HG02798 (cell line): ENCODE results near the gene CATSPERE.
"Not testable (repeated sequence)": the region's sequence is repeated elsewhere in the genome, so short reads cannot be mapped to it uniquely, and the experiment has no call there.

ENCODE experiments used
- ATAC-seq: cut with Tn5 transposase; IDR thresholded peaks from one replicate; pipeline ENCODE4 v1.9.1; 2021; ENCODE audit warnings: mild to moderate bottlenecking; ENCODE audit not compliant: unreplicated experiment, poor library complexity

CATSPERE gene

DNA sequence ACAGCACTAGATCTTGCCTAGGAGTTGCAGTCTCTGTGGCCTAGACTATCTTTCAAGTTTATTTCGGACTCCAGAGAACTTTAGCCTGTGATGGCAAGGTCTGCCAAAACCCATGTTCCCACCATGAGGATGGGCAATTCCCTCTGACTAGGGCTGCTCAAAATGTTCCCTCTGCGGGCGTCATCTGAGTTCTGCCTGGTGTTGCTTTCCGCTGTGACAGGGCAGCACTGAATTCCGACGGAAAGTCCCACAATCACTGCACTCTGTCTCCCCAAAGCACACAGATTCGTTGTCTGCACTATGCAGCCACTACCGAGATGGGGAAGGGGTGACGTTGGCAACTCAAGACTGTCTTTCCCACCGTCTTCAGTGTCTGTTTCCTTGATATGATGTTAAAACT, 75.2 kb downstream of the CATSPERE start:
- no peak for ATAC-seq

DNA sequence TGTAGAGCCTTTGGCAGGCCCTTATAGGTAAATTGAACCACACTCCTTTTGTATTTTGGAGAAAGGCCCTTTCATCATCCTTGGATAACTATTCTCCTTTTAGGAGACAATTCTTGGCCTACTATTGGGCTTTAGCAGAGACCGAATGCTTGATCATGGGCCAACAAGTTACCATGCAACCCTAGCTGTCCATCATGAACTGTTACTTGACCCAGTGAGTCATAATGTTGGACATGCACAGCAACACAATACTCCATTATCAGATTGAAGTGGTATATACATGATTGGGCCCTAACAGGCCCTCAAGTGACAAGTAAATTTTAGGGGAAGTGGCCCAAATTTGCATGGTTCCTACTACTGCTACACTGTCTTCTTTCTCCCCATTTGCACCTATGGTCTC, 84.4 kb downstream of the CATSPERE start:
- ATAC-seq, result no peak

DNA sequence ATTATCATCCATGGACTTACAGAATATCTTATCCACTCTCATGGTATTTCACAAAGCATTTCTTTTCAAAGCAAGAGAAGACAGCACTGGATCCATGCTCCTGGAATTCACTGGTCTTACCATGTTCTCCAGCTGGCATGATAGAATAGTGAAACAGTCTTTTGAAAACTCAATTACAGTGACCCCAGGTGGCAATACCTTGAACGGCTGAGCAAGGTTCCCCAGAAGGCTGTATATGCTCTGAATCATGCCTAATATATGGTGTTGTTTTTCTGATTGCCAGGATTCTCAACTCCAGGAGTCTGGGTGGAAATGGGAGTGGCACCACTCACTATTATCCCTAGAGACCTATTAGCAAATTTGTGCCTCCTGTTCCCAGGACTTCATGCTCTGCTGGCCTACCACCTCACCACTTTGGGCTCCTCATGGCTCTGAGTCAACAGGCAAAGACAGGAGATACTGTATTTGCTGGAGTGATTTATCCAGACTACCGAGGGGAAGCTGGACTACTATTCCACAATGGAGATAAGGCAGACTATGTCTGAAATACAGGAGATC, 87.6 kb downstream of the CATSPERE start:
- no peak for ATAC-seq

DNA sequence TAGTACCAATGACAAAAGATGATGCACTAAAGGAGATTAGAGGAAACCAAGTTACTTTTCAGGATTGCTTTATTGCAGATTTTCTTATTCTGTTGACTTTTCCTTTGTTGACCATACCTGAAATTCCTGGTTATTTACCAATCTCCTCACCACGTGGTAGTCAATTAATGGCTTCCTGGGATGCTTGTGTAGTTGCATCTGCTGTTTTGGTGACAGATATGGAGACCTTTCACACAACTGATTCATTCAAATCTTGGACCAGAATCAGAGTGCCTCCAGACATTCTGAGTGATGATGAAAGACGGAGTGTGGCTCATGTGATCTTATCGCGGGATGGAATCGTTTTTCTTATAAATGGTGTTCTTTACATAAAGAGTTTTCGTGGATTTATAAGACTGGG, 91.3 kb downstream of the CATSPERE start:
- ATAC-seq, result no peak

DNA sequence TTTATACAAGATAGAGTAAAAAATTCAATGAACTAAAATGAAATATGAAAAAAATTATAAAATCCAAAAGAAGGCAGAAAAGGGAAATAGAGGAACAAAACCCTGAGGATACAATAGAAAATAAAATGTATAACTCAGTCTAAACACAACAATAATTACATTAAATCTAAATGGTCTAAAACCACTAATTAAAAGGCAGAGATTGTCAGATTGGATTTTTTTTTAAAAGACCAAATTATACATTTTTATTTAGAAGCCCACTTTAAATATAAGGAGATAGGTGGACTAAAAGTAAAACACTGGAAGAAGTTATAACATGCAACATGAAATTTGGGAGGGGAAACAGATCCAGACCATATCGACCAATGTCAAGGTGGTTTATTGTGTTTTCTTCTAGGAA, 95.2 kb downstream of the CATSPERE start:
- no peak for ATAC-seq

DNA sequence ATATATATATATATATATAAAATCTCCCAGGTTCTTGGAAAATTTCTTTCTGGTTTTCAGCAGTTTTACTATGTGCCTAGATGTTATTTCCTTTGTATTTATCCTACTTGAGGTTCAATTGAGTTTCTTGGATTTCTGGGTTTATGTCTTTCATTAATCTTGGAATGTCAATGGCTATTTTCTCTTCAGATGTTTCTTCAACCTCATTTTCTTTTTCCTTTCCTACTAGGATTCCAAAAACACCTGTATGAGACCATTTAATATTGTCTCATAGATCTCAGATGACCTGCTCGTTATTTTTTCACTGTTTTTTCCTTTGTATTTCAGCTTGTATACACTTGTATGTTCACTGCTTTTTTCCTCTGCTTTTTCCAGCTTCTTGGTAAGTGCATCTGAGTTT, 96.5 kb downstream of the CATSPERE start:
- no peak for ATAC-seq

DNA sequence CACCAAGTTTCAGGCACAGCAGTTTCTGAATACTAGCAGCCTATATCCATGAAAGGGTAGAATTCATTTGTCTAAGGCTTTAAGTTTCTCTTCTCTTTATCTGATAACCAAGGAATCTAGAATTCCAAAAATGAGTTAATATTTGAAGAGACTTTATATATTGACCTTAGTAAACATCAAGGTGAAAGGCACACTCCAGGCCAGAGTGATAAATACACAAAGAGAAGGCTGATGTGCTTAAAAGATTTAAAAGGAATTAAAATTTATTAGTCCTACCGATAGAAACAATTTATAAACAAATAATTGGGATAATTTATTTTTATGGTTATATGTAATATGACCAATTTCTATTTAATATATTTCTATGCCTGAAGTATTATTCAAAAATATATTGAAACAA, 98.5 kb downstream of the CATSPERE start:
- ATAC-seq, result no peak

DNA sequence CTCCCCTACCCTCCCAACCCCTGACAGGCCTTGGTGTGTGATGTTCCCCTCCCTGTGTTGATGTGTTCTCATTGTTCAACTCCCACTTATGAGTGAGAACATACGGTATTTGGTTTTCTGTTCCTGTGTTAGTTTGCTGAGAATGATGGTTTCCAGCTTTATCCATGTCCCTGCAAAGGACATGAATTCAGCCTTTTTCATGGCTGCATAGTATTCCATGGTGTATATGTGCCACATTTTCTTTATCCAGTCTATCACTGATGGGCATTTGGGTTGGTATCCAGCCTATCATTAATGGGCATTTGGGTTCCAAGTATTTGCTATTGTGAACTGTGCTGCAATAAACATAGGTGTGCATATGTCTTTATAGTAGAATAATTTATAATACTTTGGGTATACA, 101.8 kb downstream of the CATSPERE start:
- ATAC-seq, result not testable (repeated sequence)

DNA sequence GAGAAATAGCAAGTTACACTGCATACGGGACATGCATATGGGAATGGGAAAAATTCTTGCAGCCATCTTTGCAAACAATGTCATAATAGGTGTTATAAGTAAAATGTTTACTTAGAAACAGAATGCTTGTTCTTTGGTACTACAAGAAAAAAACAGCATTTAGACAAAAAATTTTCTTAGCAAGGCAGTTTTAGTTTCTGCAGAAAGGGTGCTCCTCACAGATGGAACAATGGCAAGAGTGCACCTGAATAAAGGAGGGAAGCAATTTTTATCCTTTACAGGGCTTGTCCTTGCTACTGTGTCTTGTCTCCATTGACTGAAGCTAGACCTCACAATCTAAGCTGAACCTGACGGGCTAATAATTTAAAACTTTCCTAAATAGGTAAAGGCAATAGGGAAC, 112.7 kb downstream of the CATSPERE start:
- ATAC-seq, result no peak

DNA sequence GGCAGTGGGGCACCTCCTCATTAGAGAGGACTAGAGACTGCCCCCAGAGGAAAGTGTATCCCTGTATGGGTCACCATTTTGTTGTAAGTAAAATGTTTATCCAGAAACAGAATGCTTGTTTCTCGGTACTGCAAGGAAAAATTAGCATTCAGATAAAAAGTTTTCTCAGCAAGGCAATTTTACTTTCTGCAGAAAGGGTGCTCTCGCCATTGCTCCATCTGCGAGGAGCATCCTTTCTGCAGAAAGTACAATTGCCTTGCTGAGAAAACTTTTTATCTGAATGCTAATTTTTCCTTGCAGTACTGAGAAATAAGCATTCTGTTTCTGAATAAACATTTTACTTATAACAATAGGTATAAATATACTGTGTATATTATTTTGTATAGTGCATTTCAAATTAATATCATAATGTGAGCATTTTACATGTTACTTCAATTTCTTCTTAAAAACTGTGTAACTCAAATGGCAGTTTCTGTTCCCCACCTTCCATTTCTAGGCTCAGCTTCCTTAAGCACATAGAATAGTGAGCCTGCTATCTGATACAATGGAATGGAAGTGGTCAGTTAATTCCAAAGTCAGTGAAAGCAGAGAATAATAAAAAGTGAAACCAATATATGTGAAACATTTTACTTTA, 115.3 kb downstream of the CATSPERE start:
- no peak for ATAC-seq

DNA sequence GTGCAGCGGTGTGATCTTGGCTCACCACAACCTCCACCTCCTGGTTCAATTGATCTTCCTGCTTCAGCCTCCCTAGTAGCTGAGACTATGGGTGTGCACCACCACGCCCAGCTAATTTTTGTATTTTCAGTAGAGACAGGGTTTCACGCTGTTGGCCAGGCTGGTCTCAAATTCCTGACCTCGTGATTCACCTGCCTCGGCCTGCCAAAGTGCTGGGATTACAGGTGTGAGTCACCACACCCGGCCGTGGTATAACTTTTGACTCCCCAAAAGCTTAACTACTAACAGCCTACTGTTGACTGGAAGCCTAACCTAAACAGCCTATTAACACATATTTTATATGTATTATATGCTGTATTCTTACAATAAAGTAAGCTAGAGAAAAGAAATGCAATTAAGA, 117.1 kb downstream of the CATSPERE start:
- ATAC-seq, result not testable (repeated sequence)

DNA sequence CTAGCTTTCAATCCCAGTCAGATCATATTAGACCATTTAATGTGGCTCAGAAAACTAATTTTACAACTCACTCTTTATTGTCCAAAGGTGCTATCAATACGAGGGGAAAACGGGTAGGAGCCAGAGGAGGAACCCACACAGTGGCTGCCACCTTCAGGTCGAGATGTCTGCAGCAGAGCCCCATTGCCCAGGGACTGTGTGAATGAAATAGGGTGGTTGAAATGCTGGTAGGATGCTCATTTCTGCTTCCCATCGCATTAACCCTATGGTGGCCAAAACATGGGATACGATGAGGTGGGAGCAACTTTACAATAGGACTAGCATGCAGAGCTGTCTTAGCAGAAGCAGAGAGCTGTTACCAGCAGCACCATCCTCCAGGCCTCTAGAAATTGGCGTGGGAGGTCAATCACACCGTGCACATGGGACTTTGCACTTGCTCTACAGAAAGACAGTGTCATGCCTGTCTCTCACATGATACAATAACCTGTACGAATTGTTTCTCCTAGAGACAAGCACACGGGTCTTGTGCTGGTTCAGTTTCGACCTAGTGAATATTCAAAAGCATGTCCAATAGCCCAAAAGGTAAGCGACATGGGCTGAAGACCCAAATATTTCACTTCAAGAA, 122.4 kb downstream of the CATSPERE start:
- ATAC-seq, result no peak

DNA sequence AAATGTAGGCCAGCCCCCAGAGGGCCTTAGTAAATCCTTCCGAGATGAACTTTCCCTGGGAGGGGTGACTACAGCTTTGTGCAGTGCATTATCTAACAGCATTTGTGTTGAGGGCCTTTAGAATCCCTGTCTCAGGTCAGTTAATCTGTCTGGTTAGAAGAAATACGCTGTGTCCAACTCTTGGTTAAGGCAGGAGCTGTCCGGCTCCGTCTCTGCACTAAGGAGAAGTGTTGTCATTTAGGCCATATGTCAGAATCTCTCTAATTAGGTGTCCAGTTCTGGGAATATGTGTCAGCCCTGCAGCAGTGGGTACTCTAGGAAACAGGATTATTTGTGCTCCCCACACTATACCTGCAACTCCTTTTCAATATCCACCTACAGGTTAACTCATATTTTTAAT, 124.8 kb downstream of the CATSPERE start:
- no peak for ATAC-seq

DNA sequence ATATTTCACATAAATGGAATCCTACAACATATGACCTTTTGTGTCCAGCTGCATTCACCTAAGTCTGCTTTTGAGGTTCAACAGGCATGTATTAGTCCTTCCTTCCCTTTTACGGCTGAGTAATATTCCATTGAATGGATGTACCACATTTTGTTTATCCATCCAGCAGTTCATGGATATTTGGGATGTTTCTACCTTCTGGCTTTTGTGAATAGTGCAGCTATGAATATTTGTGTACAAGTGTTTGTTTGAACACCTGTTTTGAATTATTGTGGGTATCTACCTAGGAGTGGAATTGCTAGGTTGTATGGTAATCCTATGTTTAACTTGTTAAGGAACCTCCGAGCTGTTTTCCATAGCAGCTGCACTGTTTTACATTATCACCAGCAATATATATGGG, 129.6 kb downstream of the CATSPERE start:
- no peak for ATAC-seq

DNA sequence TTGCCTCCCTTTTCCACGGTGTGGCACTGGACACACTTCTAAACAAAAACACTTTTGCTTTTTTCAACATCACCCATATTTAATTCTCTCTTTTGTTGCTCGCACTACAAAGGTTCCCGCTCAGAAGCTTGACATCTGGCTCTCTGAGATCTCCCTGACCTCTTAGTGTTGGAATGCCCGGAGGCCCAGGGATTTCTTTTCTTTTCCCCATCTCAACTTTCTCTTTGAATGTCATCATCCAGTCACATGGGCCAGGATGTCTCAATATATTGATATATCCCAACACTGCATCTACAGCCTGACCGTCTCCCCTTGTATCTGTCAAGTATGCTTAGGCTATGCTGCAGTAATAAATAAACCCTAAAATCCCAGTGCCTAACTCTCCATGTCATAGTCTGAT, 137.5 kb downstream of the CATSPERE start:
- ATAC-seq, result no peak

DNA sequence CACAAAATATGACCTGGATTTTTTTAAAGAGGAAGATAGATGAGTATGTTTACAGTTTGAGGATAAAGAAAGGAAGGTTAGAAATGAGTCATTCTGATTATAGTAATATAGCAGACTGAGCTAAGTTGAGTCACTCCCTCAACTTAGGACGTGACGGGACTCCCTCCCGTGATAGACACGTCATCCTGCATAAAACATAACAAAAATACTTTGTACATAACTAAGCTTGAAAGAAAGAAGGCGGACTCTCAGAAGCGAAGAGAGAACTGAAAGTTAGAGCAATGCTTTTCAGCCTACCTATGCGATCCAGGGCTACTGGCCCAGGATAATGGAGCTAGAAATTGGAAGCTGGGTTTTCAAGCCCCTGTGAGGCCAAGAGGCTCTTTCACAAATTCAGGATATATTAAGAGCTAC, 138.9 kb downstream of the CATSPERE start:
- ATAC-seq, result peak; percentile 88

DNA sequence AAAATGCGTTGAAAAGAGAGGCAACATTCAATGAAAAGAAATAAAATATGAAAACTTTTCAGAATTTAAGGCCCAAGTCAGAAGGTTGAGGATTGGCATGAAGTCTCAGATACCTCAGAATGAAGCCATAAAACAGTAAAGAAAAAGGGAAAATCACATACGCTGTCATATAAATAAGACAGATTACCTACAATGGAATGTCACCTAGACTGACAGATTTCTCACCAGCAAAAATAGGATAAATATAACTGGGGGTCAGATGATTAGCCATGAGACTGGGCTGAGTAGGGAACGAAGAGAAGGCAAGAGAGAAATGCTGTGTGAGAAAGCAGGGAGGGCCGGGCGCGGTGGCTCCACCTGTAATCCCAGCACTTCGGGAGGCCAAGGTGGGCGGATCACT, 140.3 kb downstream of the CATSPERE start:
- no peak for ATAC-seq

DNA sequence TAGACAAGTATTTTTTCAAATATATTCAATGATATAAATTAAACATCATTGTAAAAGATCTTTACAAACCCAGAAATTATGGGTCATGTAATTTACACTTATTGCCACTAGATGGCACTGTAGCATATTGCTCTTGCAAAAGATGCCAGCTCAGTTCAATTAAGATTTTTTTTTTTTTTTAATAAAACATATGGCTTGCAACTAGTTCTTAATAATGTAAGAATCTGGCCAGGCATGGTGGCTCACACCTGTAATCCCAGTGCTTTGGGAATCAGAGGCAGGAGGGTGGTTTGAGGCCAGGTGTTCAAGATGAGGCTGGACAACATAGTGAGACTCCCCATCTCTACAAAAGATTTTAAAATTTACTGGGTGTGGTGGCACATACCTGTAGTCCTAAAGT, 142.4 kb downstream of the CATSPERE start:
- ATAC-seq, result no peak

DNA sequence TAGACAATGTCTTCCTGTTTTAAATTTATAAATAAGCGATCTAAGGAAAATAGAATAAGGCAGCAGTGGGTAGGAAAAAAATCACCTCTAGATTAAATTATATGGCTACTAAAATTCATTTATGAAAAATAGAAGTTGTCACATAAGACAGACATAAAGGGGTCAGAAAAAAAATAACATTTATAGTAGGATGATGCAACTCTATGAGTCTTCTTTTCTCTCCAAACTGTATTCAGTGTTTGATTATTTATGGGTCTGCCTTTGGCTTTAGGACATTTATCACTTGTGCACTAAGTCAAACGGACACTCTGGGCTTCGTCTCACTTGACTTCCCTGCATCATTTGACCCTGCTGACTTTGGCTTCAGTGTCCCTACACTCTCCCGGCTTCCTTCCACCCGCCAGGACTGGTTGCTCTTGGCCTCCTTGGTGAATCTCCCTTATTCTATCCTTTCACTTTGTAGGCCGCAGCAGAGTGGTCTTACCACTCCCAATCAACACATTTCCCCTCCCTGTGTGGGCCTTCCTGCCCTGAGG, 144.8 kb downstream of the CATSPERE start:
- ATAC-seq, result no peak

DNA sequence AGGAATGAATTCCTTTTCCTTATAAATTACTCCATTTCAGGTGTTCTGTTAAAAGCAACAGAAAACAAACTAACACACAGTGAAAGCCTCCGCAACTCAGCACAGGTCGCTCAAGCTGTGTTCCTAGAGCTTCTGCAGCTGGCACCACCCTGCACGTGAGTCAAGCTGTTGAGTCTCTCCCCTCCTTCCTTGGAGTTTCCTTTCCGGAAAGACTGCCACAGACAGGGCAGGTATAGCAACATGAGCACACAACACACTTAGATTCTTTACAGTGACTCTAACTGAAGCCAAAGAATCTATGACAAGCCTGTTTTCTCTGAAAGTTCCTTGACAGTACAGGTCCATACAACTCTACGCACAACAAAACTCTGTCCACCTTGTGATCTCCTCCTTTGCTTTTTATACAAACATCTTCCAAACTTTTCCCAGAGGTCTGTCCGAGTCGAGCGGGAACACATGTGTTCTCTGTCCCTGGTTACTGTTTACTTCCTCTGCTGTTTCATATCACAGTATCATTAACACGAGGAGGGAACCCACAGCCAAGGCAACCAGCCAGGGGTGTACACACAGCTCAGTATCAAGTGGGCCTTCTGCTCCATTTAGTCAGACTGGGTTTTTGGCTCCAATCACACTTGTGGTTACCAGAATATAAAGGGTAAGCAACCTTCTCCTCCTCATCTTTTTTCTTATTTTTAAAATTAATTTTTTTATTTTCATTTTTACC, 153.2 kb downstream of the CATSPERE start:
- ATAC-seq, result no peak

DNA sequence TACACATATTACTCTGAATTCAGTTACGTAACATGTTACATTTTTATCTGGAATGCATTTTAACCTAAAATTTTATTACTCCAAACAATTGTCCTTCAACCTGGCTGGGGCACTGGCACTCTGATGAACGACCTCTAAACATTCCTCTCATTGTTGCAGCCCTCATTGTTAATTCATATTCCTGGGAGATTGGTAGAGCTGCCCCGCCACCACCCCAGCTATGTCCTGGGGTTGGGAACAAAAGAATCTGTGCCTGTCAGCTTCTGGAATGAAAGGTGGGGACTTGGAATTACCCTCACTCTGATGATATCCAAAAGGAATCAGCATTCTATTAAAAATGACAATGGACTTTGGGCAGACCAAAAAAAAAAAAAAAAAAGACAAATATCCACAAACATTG, 153.8 kb downstream of the CATSPERE start:
- no peak for ATAC-seq
